ENCODE data around the gene RPL13. TPM values are rescaled to one million over a fixed set of nuclear protein-coding genes. Genes with fewer than 3 reads are reported as not detected.
A peak's percentile ranks its signal among the peaks of the same experiment; 100 is the strongest.

Gene RPL13
- total and polyA plus RNA-seq, 9 of the 15 experiments (the other 6 are each of a cell fraction or from before 2014, with no cell fraction given) = 227 to 6,042 (median 1,633) TPM

GRCh38 chr16:89555265-89555664 lies 5.2 kb upstream of the RPL13 start:
- ATAC-seq (no peak), DNase-seq (ENCODE audit: extremely low read depth in 1 of 4, low spot score in 3 of 4) (no peak), FAIRE-seq (no peak)
- Histone ChIP-seq H3K27ac (ENCODE audit: extremely low read depth, low read depth, low read length) (no peak overlapping the region), H3K36me3 (ENCODE audit: control insufficient read depth, insufficient read depth, low read length) (peaks cover 70% of the 10 kb centered on the region; the same call in 2 of the 3 replicates), H2AFZ (ENCODE audit: low read depth, low read length) (no peak overlapping the region), H3K4me3 (no peak overlapping the region), H3K9me1 (ENCODE audit: control insufficient read depth, insufficient read depth, low read length) (no peaks in the 10 kb centered on the region), H3K9me3 (replicated peaks; ENCODE audit: control insufficient read depth, insufficient read depth, low read depth, low read length) (no peaks in the 10 kb centered on the region), H3K27me3 (ENCODE audit: control insufficient read depth in 2 of 2, insufficient read depth in 2 of 2, low read length in 2 of 2) (no peaks in the 10 kb centered on the region), H4K20me1 (replicated peaks; ENCODE audit: control insufficient read depth, insufficient read depth, low read length) (no peaks in the 10 kb centered on the region), H3K4me2 (ENCODE audit: insufficient read depth, low read length) (no peak overlapping the region), H3K9ac (ENCODE audit: insufficient read depth in 1 of 2, low read depth in 2 of 2, low read length in 2 of 2) (no peak overlapping the region), H3K4me1 (replicated peaks in 1 of 2; ENCODE audit: control insufficient read depth in 2 of 2, insufficient read depth in 2 of 2, low read length in 2 of 2) (peaks cover 3 to 31% of the 10 kb centered on the region in 2 experiments; a peak in 4 of 5 replicates), H3K79me2 (ENCODE audit: control insufficient read depth, insufficient read depth, low read length) (peaks cover 7% of the 10 kb centered on the region; the same call in 2 of the 3 replicates)
- TF ChIP-seq SP1 (CRISPR knock-in tag; IDR thresholded peaks at IDR 0.05) (no peak), POLR2G (IDR thresholded peaks at IDR 0.05; ENCODE audit: low read depth, low read length) (0 out of 2 replicates have a peak, but pooled peaks have one; percentile 6), RBM39 (optimal IDR thresholded peaks at IDR 0.05; ENCODE audit: low read depth, low read length) (no peak)
- in situ Hi-C loops (cut with MboI) (no loop called here), intact Hi-C loops (cut with micrococcal nuclease) (no loop called here)
- POLR2A ChIA-PET = interaction anchor here (1.3 kb wide), 1 partner anchor 22 kb away, joined by 3 read pairs; no protein-coding TSS in a partner anchor
- 90% methylated on average over 13 of the region's 16 CpGs for WGBS (ENCODE audit: insufficient coverage, low coverage, missing lambda C conversion rate)
- CTCF ChIA-PET (ENCODE audit: low intra/inter-chr PET ratio) = no interaction called here
- BruUV-seq (replicated peaks) = no TSS peak

GRCh38 chr16:89555780-89556179 lies 4.7 kb upstream of the RPL13 start:
- 76% methylated on average over 11 of the region's 13 CpGs for WGBS (ENCODE audit: insufficient coverage, low coverage, missing lambda C conversion rate)
- intact Hi-C loops (cut with micrococcal nuclease) = loop anchor here (2.0 kb wide), 1 partner anchor 223 kb away; no protein-coding TSS in a partner anchor
- DNase-seq (ENCODE audit: extremely low read depth in 1 of 4, low spot score in 3 of 4) (no peak), ATAC-seq (no peak), FAIRE-seq (no peak)
- Histone ChIP-seq H3K36me3 (ENCODE audit: control insufficient read depth, insufficient read depth, low read length) (peaks cover 64% of the 10 kb centered on the region; the same call in 2 of the 3 replicates), H2AFZ (ENCODE audit: low read depth, low read length) (no peak overlapping the region), H3K27ac (ENCODE audit: extremely low read depth, low read depth, low read length) (no peak overlapping the region), H3K4me2 (ENCODE audit: insufficient read depth, low read length) (no peak overlapping the region), H3K9me3 (replicated peaks; ENCODE audit: control insufficient read depth, insufficient read depth, low read depth, low read length) (no peaks in the 10 kb centered on the region), H3K9ac (ENCODE audit: insufficient read depth in 1 of 2, low read depth in 2 of 2, low read length in 2 of 2) (no peak overlapping the region; a peak in 1 of 4 replicates), H3K27me3 (ENCODE audit: control insufficient read depth in 2 of 2, insufficient read depth in 2 of 2, low read length in 2 of 2) (no peaks in the 10 kb centered on the region), H3K4me3 (no peak overlapping the region), H3K4me1 (replicated peaks in 1 of 2; ENCODE audit: control insufficient read depth in 2 of 2, insufficient read depth in 2 of 2, low read length in 2 of 2) (peaks cover 3 to 33% of the 10 kb centered on the region in 2 experiments; a peak in 4 of 5 replicates), H3K9me1 (ENCODE audit: control insufficient read depth, insufficient read depth, low read length) (no peaks in the 10 kb centered on the region), H3K79me2 (ENCODE audit: control insufficient read depth, insufficient read depth, low read length) (peaks cover 12% of the 10 kb centered on the region), H4K20me1 (replicated peaks; ENCODE audit: control insufficient read depth, insufficient read depth, low read length) (no peaks in the 10 kb centered on the region)
- TF ChIP-seq MYBL2 (IDR thresholded peaks at IDR 0.05; ENCODE audit: low read depth) (no peak), MYBL2 (CRISPR knock-in tag; IDR thresholded peaks at IDR 0.05; ENCODE audit: borderline replicate concordance) (no peak), POLR2G (IDR thresholded peaks at IDR 0.05; ENCODE audit: low read depth, low read length) (0 out of 2 replicates have a peak, but pooled peaks have one; percentile 25)
- in situ Hi-C loops (cut with MboI) = no loop called here
- CTCF ChIA-PET (ENCODE audit: low intra/inter-chr PET ratio) = no interaction called here
- POLR2A ChIA-PET = interaction anchor here (1.3 kb wide), 1 partner anchor 23 kb away, joined by 3 read pairs; no protein-coding TSS in a partner anchor
- BruUV-seq (replicated peaks) = no TSS peak
